HG03039 (cell line): ENCODE results near the gene GSTO2.

Experiments used
- ATAC-seq: cut with Tn5 transposase; IDR thresholded peaks from one replicate; pipeline ENCODE4 v1.9.1; 2021; ENCODE audit warnings: mild to moderate bottlenecking, moderate library complexity; ENCODE audit not compliant: unreplicated experiment

GSTO2 gene

DNA sequence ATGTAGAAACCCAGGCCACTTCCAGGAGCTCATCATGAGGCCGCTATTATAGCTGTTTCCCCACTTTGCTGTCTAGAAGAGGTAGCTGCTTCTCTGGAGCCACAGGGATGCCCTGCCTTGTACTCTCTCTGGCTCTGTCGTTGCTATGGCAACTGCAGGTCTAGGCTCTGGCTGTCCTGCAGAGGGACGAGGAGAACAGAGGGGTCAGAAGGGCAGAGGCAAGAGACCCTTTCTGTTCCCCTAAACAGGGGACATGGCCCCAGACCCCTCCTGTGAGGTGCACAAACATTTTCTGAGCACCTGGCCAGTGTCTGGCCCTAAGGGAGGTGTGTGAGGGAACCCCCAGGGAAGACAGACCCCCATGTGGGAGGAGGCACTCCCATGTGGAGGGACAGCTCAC is 37.9 kb downstream of the GSTO2 start:
- no peak for ATAC-seq

DNA sequence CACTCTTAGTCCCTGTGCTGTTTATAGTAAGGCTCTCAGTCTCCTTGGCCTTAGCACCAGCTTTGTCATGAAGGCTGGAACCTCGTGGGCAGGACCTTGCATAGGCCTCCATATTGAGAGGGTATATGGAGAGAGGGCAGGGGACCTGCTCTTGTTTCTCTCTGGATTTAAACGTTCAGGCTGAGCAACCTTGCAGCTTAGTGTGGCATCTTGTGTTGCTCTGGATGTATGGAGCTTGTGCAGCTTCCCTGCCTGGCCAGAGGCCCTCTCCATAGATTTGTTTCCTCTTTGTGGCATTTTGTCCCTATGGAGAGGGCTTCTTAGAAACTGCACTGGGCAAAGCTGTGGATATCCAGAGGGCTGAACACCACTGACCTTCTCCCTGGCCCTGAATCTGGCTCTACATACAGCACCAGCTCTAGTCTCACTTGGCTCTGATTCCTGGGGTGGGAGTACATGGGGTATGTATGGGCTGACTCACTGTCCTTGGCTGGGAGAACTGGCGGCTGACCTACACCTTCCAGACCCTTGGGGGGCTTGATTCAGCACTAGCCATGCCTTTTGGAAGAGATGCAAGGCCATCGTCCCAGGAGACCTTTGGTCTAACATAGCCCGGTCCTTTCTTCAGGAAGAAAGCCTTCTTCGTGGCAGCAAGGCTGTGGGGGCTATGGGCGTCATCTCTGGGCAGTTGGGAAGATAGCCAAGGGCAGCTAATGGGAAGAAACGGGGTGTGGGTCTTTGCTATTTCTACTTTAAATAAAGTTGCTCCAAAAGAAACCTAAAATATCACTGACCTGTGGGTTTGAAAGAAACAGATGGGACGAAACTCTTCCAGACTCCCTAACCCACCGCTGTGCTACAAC is 38.8 kb downstream of the GSTO2 start:
- ATAC-seq, result no peak

DNA sequence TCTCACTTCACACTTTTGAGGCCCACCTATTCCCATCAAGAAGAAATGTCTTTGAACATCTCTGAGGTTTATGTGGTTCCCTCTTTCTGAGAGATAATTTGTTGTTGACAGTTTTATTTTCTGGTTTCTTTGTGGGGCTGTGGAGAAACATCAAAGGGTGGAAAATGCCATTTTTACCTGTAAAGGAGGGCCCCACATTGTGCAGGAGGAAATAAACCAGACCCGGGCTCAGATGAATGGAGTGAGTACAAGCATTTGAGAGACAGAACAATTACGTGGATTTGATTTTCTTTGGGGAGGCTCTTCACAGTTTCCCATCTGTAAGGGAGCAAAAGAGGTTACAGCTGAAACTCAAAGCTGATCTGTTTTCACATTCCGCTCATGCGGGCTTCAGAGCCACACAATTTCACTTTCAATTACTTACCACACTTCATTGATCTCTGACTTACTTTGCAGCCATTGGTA is 39.5 kb downstream of the GSTO2 start:
- ATAC-seq, result peak; percentile 52

DNA sequence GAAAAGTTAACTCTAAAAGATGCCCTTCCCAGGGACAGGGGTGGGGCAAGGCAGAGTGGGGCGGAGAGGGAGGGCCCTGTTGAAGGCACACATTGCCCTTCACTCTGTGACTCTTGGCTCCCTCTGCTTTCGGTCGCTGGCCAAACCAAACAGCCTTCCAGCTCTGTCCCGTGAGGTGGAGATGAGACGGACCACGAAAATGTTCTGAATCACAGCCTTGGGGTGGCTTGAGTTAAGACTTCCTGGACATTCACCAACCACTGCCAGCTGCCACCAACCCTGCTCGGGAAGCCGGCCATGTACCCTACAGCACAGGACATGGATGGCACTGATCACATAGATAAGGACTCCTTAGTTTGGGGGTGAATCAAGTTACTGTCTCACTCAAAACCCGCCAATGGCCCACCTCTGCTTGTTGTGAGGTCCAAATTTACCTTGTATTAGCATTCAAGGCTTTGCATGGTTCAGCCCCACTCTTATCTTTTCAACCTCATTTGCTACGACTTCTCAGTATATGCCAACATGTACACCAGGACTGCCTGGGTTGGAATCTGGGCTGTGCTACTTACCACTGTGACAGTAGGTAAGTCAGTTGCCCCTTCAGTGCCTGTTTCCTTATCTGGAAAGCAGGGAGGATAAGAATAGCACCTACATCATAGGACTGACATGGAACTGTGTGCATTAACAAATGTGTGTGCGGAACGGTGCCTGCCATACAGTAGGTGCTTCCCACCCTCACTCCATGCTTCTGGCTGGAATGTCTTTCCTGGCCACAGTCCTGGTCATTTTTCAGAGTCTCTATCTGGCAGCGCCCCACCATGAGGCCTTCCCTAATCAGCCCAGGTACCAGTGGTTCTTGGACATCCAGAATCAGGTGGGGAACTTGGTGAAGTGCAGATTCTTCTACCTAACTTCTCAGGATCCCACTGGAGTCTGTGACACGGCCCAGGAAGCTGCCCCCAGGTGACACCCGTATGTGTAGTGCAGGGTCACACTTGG is 41.3 kb downstream of the GSTO2 start:
- no peak for ATAC-seq

DNA sequence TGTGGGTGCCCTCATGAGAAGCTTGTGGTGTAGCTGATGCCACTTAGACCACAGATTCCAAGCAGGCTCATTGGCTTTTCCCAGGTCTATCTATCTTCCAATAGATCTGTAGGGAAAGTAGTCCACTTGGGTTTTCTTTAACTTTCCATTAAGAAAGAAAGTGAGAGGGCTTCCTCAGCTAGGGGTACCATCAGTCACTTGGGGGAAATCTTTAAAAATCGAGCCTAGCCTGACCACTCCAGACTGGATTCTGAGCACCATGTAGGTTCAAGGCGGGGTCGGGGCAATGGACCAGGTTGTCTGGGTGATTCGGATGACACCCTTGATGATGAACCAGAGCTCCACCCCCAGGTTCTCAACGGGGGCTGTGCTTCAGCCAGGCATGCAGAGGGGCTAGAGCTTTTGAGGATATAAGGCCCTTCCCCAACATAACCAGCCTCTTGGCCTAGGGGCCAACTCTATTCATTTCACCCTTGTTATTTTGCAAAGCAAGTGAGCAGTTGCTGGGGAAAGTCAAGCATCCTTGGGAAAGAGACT is 42.3 kb downstream of the GSTO2 start:
- ATAC-seq, result no peak

DNA sequence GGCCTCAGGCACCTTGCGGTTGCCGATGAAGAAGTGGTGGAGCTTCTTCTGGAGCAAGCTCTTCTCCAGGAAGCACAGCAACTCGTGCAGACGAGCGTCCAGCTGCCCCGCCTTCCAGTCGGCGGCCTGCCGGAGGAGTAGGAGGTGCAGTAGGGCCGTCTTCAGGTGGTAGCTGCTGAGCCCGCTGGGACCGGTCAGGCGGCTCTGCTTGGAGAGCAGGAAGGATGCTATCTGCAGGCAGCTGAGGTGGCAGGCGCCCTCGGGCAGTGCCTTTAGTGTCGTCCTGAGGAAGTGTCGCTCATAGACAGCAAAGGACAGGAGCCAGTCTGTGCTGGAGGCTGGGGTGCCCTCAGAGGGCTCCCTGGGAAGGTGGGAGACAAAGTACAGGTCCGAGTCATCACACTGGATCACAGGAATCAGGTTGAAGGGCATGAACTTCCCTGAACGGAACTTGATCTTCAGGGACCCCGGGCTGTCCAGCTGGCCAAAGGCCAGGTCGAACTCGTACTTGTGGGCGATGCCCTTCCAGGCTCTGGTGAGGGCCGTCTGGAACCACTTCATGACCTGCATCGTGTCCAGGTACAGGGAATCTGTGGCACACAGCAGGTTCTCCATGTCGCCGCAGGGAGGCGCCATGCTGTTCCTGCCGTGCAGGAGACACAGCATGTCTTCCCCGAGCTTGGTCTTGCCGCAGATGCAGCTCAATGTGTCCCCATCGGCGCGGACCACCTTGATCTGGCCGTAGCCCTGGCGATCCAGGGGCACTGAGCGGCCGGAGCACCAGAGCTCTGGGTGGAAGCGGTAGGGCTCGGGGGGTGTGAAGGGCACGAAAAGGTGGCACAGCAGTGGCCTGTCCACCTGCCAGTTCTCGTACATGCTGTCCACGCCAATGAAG is 45.9 kb downstream of the GSTO2 start:
- no peak for ATAC-seq

DNA sequence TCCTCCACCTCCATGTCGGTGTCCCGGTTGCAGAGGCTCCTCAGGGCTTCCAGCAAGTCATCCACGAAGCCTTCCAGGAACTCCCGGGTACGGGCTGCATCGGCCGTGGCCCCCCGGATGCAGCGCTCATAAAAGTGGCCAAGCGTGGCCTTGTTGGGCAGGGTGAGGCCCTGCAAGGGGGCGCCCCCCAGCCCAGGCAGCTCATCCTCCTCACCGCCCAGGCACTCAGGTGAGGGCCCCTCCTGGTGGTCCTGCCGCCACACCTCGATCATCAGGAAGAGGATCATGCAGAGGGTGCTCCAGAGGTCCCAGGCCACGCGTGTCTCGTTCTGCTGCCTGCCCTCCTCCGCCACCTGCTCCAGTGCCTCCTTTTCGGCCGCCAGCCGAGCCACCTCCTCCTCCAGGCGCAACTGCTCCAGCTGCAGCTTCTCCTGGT is 46.5 kb downstream of the GSTO2 start:
- no peak for ATAC-seq

DNA sequence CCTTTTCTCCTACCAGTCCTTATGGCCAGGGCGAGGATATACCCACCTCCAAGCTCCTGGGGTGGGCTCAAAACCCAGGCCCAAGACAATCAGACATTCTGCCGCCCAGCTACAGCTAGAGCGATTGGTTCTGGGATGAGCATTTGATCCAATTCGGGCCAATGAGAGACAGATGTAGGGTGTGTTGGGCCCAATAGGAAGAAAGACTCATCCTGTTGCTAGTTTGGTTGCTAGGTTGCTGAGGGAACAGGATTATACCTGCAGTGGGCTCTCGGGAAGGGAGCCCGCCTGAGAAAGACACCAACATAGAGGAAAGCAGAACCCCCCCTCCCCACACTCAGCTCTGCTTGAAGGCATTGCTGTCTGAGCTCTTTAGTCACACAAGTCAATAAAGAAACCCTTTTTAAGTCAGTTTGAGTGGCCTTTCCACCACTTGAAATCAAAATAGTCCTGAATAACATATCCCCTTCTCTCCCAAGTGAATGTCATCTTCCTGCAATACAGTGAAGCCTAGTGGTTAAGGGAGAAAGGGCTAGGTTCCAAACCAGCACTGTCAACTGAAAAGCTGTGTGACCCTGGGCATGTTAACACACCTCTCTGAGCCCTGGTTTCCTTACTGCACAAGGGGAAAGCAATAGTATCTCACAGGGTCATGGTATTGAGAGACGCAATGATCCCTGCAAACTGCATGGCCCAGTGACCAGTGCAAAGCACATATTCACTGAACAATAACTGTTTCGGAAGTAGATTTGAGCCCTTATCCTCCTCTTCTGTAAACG is 47.5 kb downstream of the GSTO2 start:
- no peak for ATAC-seq

DNA sequence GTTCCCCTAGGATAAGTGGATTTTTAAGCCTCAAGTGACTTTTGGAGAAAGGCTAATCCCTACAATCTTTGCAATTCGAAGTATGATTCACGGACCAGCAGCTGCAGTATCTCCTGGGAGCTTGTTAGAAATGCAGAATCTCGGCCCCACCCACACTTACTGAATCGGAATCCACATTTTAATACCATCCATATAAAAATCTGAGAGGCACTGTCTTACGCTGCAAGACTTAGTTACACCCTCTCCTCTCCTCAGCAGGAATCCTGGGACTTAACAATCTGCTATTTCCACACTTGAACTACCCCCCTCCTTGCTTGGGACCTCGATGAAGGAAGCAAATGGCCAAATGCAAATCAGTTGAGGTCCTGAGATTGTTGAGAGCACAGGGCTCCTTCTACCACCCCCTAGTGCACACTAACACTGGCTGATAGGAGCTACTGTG is 48.3 kb downstream of the GSTO2 start:
- no peak for ATAC-seq

DNA sequence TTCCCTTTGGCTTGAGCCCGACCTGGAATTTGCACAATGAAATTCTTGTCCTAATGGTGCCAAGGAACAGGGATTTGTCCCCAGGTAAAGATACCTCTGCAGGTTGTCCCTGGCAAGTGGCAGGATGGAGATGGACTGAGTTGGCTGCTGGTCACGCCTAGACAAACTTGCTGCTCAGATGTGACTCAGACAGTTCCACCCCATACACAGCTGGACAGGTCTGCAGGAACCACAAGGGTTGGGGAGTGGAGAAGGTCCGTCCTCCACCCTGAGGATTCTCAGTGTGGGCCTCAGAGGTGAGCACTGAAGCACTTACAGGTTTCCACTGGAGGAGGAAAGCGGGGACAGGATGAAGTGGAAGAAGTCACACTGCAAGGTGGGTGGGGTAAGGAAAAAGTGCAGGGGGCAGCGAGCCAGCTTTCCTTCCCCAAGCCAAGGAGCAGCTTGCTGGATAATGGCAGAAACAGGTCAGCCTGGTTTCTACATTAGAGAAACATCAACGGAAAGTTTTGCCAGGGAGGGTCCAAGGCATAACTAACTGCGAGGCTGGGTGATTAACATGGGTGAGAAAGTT is 48.8 kb downstream of the GSTO2 start:
- ATAC-seq, result no peak

DNA sequence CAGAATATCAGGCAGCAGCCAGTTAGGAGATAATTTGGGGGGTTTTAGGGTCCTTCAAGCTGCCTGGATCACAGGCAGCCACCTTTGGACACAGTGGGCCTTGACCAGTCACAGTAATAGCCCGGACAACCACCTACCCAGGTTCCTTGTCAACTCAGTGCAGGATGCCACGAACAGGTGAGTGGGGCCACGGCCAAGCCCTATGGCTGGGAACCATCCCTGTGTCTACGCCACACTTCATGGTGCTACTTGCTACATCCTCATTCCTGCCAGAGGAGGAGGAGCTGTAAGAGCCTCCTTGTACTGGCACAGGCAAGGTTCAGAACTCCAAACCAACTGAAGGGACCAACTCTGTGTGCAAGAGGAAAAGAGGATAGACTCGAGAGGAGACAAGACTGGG is 49.3 kb downstream of the GSTO2 start:
- no peak for ATAC-seq

DNA sequence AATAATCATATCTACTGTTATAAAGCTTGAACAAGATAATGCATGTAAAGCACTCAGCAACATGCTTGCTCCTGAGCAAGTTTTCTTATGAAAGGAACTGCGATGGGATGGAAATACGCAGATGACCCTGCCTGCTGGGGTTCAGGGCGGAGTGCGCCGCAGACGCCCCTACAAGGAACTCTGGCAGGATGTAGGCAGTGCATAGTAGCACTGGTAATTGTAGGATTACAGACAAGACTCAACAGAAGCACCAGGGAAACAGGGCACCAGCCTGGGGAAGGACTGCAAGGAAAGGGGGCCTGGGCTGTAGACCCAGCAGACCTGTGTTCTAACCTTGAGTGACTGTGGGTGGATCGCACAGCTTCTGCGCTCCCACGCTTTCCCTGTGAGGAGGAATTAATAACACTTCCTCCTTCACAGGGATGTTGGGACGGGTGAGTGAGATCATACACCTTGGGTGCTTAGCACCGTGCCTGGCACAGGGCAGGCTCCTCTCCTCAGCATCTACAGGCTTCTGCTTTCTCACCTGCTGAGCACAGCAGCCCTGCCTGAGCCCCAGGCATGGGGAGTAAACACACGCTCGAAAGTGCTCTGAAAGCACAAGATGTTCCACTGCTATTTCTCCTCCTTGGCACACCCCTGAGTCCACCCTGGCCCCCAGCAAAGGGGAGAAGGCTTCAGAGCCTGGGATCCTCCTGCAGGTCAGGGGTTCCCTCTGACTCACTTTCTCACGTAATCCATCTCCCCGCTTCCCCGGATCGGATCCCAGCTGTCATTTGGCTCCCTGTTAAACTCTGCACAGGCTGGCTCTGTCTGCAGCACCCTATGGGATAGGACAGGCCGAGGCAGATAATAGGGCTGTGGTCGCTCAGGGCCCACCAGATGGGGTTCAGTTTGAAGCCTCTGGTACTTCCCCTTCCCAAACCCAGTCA is 50.1 kb downstream of the GSTO2 start:
- no peak for ATAC-seq

DNA sequence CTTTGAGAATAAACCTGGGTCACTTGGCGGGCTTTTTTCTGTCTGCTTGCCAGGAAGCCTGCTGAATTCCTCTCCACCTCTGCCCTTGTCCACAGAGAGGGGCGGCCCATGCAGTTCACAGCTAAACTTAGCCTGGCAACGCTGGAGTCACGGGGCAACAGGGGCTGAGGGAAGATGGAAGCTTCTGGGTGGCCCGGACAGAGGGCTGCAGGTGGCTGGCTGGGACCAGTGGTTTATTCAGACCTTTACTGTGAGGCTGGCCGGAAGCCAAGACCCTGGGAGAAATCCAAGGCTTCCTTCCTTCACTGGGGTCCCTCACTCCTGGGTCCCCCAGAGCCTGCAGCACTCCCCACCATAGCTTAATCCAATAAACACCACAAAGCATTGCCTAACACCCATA is 52.2 kb downstream of the GSTO2 start:
- no peak for ATAC-seq

DNA sequence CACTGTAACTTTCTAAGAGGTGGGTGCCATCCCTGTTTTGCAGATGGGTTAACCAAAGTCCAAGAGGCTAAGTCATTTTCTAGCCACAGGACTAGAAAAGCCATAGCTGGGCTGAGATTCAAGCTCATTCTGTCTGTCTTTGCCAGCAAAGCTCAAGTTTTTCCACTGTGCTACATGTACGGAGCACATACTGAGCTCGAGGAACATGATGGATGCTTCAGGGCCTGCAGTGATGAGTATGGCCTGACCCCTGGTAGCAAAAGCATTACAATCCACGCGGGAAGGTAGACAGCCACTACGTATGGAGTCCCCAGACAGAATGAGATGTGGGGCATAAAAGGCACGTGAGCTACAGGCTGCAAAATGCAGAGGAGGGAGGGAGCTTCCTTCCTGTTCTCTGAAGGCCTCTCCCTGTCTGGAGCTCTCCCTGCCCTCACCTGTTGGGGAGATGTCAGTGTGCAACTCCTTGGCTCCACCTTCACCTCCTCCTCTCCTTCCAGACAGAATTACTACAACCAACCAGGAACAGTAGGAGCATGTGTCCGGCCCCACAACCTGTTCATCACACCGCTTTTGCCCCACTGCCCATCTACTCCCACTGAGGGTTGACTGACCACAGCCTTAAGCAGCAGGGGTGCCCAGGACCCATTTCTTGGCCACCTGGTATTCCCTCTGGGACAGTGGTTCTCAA is 52.9 kb downstream of the GSTO2 start:
- ATAC-seq, result no peak

DNA sequence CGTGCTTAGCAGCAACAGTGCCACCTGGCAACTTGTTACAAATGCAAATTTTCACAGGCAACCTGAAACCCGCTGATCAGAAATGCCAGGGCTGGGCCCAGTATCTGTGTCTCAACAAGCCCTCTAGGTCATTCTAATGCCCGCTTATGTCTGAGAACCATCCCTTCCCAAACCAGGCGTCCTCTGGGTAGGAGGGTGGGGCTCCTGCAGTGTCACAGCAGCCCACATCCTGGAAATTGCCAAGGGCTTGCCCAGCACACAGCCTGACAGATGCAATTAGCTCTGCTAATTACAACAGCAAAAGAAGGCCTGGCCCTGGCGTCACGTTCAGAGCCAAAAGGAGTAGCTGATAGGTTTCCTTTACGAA is 53.4 kb downstream of the GSTO2 start:
- no peak for ATAC-seq

DNA sequence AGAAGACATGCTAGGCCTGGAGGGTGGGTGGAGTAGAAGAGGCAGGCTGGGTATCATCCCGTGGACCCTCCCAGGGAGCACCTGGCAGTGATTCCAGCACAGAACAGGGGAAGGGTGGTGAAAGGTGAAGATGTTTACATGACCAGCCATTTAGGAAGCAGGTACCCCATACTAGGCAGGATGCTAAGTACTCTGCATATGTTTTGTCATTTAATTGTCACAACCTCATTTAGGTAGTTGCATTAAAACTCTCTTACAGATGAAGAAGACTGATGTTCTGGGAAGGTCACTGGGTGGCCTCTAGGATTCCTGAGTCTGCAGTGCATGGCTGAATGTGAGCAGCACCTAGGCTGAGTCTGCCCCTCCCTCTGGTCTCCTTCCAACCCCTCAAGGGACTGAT is 54.1 kb downstream of the GSTO2 start:
- ATAC-seq, result no peak

DNA sequence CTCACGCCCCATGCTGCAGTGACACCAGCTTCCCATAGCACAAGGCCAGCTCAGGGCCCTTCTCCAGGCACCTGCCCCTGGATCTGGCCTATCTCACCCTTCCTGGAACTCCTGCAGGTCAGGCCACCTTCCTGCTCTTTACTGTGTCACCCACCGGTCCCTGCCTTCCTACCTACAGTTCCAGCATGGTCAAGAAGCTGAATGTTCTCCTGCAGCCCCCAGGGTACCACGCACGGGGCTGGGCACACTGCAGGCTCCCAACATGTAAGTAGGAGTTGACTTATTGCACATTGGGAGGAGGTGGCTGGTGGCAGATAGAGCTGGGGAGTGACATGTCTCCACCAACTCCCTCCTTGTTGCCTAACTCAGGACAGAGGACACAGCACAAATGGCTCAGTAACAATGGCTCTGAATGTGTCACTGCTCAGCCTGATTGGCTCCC is 54.8 kb downstream of the GSTO2 start:
- ATAC-seq, result no peak
